Chondrocyte (in vitro differentiated cells): ENCODE measurements around the gene CILP2. TPM values are rescaled to one million over a fixed set of nuclear protein-coding genes. Genes with fewer than 3 reads are reported as not detected.

ENCODE experiments used
- DNase-seq: peaks from one replicate; pipeline ENCODE4 v3.0.0; 2021; ENCODE audit warnings: mixed read lengths, low spot score
- H3K27ac Mint-ChIP-seq: one replicate; pipeline ENCODE4 v1.8.0; 2021; ENCODE audit warnings: mild to moderate bottlenecking, moderate library complexity, mixed read lengths; ENCODE audit not compliant: unreplicated experiment
- H3K27me3 Mint-ChIP-seq: 2 replicates; pipeline ENCODE4 v1.8.0; 2021; ENCODE audit warnings: low read depth, mixed read lengths
- H3K36me3 Mint-ChIP-seq: 2 replicates; pipeline ENCODE4 v1.8.0; 2021; ENCODE audit warnings: low read depth, mixed read lengths
- H3K4me1 Mint-ChIP-seq: 2 replicates; pipeline ENCODE4 v1.8.0; 2021; ENCODE audit warnings: low read depth, mild to moderate bottlenecking, mixed read lengths
- H3K4me3 Mint-ChIP-seq: one replicate; pipeline ENCODE4 v1.8.0; 2021; ENCODE audit warnings: mild to moderate bottlenecking, moderate library complexity, mixed read lengths; ENCODE audit not compliant: unreplicated experiment
- H3K9me3 Mint-ChIP-seq: 2 replicates; pipeline ENCODE4 v1.8.0; 2021; ENCODE audit warnings: low read depth, mixed read lengths
- total RNA-seq: library from RNA; stranded (reverse); gene quantifications from 3 replicates; pipeline ENCODE4 v1.2.1, GENCODE V29; 2021
- TF ChIP-seq, protein P1 (sequence below): fragments of 200-600 bp; sonication (generic); IDR thresholded peaks from 2 replicates; pipeline ENCODE4 v1.5.0; 2021; ENCODE audit warnings: antibody characterized with exemption, mild to moderate bottlenecking, moderate library complexity

CILP2 gene
- total RNA-seq, 1 donor from 2014 or later = 12.7 TPM

DNA sequence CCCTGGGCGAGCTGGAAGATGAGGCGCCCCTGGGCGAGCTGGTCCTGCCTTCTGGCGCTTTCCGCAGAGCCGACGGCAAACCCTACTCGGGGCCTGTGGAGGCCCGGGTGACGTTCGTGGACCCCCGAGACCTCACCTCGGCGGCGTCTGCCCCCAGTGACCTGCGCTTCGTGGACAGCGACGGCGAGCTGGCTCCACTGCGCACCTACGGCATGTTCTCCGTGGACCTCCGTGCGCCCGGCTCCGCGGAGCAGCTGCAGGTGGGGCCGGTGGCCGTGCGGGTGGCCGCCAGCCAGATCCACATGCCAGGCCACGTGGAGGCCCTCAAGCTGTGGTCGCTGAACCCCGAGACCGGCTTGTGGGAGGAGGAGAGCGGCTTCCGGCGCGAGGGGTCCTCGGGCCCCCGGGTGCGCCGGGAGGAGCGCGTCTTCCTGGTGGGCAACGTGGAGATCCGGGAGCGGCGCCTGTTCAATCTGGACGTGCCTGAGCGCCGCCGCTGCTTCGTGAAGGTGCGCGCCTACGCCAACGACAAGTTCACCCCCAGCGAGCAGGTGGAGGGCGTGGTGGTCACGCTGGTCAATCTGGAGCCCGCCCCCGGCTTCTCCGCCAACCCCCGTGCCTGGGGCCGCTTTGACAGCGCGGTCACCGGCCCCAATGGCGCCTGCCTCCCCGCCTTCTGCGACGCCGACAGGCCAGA, 6.3 kb downstream of the CILP2 start:
- no peaks in the 10 kb centered on the region for H3K36me3 Mint-ChIP-seq
- H3K4me1 Mint-ChIP-seq = peaks cover 8% of the 10 kb centered on the region
- H3K27ac Mint-ChIP-seq = no peak overlapping the region
- H3K4me3 Mint-ChIP-seq = no peak overlapping the region
- peaks cover 2% of the 10 kb centered on the region for H3K27me3 Mint-ChIP-seq
- H3K9me3 Mint-ChIP-seq = no peaks in the 10 kb centered on the region
- TF ChIP-seq, protein P1, sequence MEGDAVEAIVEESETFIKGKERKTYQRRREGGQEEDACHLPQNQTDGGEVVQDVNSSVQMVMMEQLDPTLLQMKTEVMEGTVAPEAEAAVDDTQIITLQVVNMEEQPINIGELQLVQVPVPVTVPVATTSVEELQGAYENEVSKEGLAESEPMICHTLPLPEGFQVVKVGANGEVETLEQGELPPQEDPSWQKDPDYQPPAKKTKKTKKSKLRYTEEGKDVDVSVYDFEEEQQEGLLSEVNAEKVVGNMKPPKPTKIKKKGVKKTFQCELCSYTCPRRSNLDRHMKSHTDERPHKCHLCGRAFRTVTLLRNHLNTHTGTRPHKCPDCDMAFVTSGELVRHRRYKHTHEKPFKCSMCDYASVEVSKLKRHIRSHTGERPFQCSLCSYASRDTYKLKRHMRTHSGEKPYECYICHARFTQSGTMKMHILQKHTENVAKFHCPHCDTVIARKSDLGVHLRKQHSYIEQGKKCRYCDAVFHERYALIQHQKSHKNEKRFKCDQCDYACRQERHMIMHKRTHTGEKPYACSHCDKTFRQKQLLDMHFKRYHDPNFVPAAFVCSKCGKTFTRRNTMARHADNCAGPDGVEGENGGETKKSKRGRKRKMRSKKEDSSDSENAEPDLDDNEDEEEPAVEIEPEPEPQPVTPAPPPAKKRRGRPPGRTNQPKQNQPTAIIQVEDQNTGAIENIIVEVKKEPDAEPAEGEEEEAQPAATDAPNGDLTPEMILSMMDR = no peak
- DNase-seq = peak; percentile 94

DNA sequence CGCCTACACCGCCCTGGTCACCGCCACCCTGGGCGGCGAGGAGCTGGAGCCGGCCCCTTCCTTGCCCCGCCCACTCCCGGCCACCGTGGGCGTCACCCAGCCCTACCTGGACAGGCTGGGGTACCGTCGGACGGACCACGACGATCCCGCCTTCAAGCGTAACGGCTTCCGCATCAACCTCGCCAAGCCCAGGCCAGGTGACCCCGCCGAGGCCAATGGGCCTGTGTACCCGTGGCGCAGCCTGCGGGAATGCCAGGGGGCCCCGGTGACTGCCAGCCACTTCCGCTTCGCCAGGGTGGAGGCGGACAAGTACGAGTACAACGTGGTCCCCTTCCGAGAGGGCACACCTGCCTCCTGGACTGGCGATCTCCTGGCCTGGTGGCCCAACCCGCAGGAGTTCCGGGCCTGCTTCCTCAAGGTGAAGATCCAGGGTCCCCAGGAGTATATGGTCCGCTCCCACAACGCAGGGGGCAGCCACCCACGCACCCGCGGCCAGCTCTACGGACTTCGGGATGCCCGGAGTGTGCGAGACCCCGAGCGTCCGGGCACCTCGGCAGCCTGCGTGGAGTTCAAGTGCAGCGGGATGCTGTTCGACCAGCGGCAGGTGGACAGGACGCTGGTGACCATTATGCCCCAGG, 7.0 kb downstream of the CILP2 start:
- no peaks in the 10 kb centered on the region for H3K9me3 Mint-ChIP-seq
- H3K4me1 Mint-ChIP-seq = peaks cover 13% of the 10 kb centered on the region
- DNase-seq = peak; percentile 92
- no peaks in the 10 kb centered on the region for H3K36me3 Mint-ChIP-seq
- no peak overlapping the region for H3K27ac Mint-ChIP-seq
- TF ChIP-seq, protein P1 = no peak
- H3K4me3 Mint-ChIP-seq = no peak overlapping the region
- peaks cover 2% of the 10 kb centered on the region for H3K27me3 Mint-ChIP-seq

DNA sequence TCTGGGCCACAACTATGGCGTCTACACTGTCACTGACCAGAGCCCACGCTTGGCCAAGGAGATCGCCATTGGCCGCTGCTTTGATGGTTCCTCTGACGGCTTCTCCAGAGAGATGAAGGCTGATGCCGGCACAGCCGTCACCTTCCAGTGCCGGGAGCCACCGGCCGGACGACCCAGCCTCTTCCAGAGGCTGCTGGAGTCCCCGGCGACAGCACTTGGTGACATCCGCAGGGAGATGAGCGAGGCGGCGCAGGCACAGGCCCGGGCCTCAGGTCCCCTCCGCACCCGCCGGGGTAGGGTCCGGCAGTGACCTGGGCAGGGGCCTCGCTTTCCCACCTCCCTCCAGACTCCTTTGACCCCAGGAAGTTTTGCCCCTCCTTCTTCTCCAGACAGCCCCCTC, 7.6 kb downstream of the CILP2 start:
- H3K27ac Mint-ChIP-seq = no peak overlapping the region
- TF ChIP-seq, protein P1 = no peak
- H3K9me3 Mint-ChIP-seq = no peaks in the 10 kb centered on the region
- peaks cover 2% of the 10 kb centered on the region for H3K27me3 Mint-ChIP-seq
- no peak overlapping the region for H3K4me3 Mint-ChIP-seq
- peaks cover 19% of the 10 kb centered on the region for H3K4me1 Mint-ChIP-seq
- DNase-seq = peak; percentile 73
- H3K36me3 Mint-ChIP-seq = no peaks in the 10 kb centered on the region

DNA sequence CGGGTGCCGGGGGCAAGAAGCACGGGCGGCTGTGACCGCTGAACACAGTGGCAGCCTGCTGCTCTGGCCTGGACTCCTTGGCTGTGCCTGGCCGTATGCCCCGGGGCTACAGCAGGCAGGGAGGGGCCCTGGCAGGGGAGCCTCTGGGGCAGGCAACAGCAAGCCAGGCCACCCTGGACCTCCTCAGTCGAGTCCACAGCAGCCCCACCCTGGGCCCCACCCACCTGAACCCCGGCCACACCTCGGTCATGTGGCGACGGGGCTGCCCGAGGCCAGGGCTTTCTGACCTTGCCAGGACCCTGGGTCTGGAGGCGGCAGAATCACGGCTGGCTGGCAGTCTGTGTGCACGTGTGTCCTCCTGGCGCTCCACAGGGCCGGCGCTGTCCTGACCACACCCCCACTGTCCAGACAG, 8.7 kb downstream of the CILP2 start:
- Mint-ChIP-seq H3K36me3 (no peaks in the 10 kb centered on the region), H3K9me3 (no peaks in the 10 kb centered on the region), H3K4me3 (no peak overlapping the region), H3K4me1 (peaks cover 30% of the 10 kb centered on the region), H3K27me3 (peaks cover 2% of the 10 kb centered on the region), H3K27ac (no peak overlapping the region)
- peak; percentile 86 for DNase-seq
- TF ChIP-seq, protein P1 = no peak

DNA sequence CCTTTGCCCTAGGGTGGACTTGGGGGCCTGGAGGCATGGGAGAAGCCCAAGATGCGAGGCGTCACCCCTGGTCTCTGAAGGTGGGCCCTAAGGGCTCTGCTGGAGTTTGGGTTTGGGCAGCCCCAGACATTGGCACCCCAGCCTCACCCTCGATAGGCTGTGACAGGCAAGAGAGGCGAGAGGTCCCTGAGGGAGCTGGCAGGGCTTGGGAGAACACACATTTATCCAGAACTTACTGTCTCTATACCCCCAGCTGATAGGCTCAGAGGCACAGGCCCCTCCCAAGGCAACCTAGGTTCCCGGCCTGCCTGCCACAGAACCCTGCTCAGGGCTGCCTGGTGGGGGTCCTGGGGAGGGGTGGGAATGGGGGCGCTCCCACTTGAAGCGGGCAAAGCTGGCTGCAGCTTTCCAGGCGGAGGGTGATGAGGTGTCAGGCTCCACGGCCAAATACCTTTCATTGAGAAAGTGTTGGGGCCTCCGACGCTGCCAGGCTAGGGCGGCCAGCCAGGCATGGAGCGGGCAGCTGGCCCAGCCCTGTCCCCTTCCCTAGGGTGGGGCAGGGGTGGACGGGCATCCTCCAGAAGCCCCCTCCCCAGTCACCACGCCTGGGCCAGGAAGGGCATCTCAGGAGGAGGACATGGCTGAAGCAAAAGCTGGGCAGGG, 9.7 kb downstream of the CILP2 start:
- H3K9me3 Mint-ChIP-seq = no peaks in the 10 kb centered on the region
- DNase-seq = no peak
- TF ChIP-seq, protein P1 = no peak
- H3K27ac Mint-ChIP-seq = no peak overlapping the region
- H3K36me3 Mint-ChIP-seq = no peaks in the 10 kb centered on the region
- H3K27me3 Mint-ChIP-seq = peaks cover 2% of the 10 kb centered on the region
- no peak overlapping the region for H3K4me3 Mint-ChIP-seq
- H3K4me1 Mint-ChIP-seq = peaks cover 38% of the 10 kb centered on the region
